Fibroblast of lung (primary cell): Measurements from ENCODE around the gene CDC42EP2. TPM values are rescaled to one million over a fixed set of nuclear protein-coding genes. Genes with fewer than 3 reads are reported as not detected.

ENCODE experiments used
- DNase-seq, 2 donors: peaks; one replicate each; pipeline versions ENCODE4 v3.0.0 to v3.0.0-alpha.2; 2010; ENCODE audit warnings: low read depth in 2 of 2
- H2AFZ ChIP-seq: 2 replicates; pipeline ENCODE4 v1.5.1; 2012; ENCODE audit warnings: low read length, control low read depth, inconsistent platforms
- H3K27ac ChIP-seq: 2 replicates; pipeline ENCODE4 v1.5.1; 2011; ENCODE audit warnings: low read length, control low read depth; ENCODE audit not compliant: insufficient read depth
- H3K27me3 ChIP-seq: 2 replicates; pipeline ENCODE4 v1.5.1; 2011; ENCODE audit warnings: mild to moderate bottlenecking, low read length; ENCODE audit not compliant: control insufficient read depth, insufficient read depth
- H3K36me3 ChIP-seq: 2 replicates; pipeline ENCODE4 v1.5.1; 2011; ENCODE audit warnings: low read length; ENCODE audit not compliant: control insufficient read depth, insufficient read depth
- H3K4me1 ChIP-seq: 2 replicates; pipeline ENCODE4 v1.5.1; 2011; ENCODE audit warnings: low read length; ENCODE audit not compliant: control insufficient read depth, insufficient read depth; ENCODE audit errors: extremely low read depth
- H3K4me2 ChIP-seq: 2 replicates; pipeline ENCODE4 v1.5.1; 2011; ENCODE audit warnings: low read length, control low read depth; ENCODE audit not compliant: insufficient read depth; ENCODE audit errors: extremely low read depth
- H3K4me3 ChIP-seq, 4 experiments: fragments of 200-600 bp in 1 of 4; sonication (generic) in 1 of 4; replicated peaks in 1 of 4; 2 replicates each; pipeline ENCODE4 v1.5.1; 2011 to 2016; ENCODE audit warnings: low read length in 4 of 4, low read depth in 3 of 4, mild to moderate bottlenecking in 3 of 4, control low read depth in 2 of 4, inconsistent platforms in 1 of 4, mixed read lengths in 1 of 4; ENCODE audit not compliant: insufficient read depth in 1 of 4; ENCODE audit errors: control extremely low read depth in 1 of 4
- H3K79me2 ChIP-seq: 2 replicates; pipeline ENCODE4 v1.5.1; 2012; ENCODE audit warnings: mild to moderate bottlenecking, low read length, inconsistent platforms; ENCODE audit not compliant: control insufficient read depth, insufficient read depth
- H3K9ac ChIP-seq: 2 replicates; pipeline ENCODE4 v1.5.1; 2011; ENCODE audit warnings: mild to moderate bottlenecking, low read length, control low read depth; ENCODE audit not compliant: insufficient read depth
- H3K9me3 ChIP-seq: 2 replicates; pipeline ENCODE4 v1.5.1; 2012; ENCODE audit warnings: low read depth, low read length; ENCODE audit not compliant: control insufficient read depth, insufficient read depth
- H4K20me1 ChIP-seq: 2 replicates; pipeline ENCODE4 v1.5.1; 2011; ENCODE audit warnings: low read length; ENCODE audit not compliant: control insufficient read depth, insufficient read depth; ENCODE audit errors: extremely low read depth
- CTCF ChIP-seq, 2 donors: IDR thresholded peaks in 1 of 2; conservative IDR thresholded peaks in 1 of 2; 1 replicate in 1 of 2; 2 replicates in 1 of 2; pipeline ENCODE4 v1.5.1; 2011 to 2012; ENCODE audit warnings: low read length in 2 of 2, control low read depth in 1 of 2, inconsistent platforms in 1 of 2, low read depth in 1 of 2, mild to moderate bottlenecking in 1 of 2
- EZH2 ChIP-seq: IDR thresholded peaks from 2 replicates; pipeline ENCODE4 v1.5.1; 2012; ENCODE audit warnings: low read length, control low read depth, mild to moderate bottlenecking; ENCODE audit errors: missing control alignments
- polyA plus RNA-seq, 2 donors: library from polyadenylated mRNA; depleted of rRNA in 1 of 2; stranded (reverse) in 1 of 2; unstranded in 1 of 2; fragments of >200 nt; gene quantifications; 2 replicates each; pipeline ENCODE4 v1.2.1, GENCODE V29; 2011 to 2012; ENCODE audit warnings: missing spikeins in 1 of 2
- total RNA-seq: library from RNA; depleted of rRNA; stranded (reverse); fragments of >200 nt; gene quantifications from 2 replicates; pipeline ENCODE4 v1.2.1, GENCODE V29; 2014

Gene CDC42EP2
- total and polyA plus RNA-seq, 2 donors (not counting 1 experiment from before 2014, with no cell fraction given), result 25.6 to 48.4 TPM

GRCh38 chr11:65279279-65279678 lies 35.4 kb upstream of the CDC42EP2 start:
- peak overlapping the region; percentile 77 for H3K27ac ChIP-seq
- H3K4me3 ChIP-seq, result no peak overlapping the region
- no peaks in the 10 kb centered on the region for H3K27me3 ChIP-seq
- H2AFZ ChIP-seq, result no peak overlapping the region
- no peaks in the 10 kb centered on the region for H3K9me3 ChIP-seq
- DNase-seq, result no peak
- H3K79me2 ChIP-seq, result no peaks in the 10 kb centered on the region
- H3K4me2 ChIP-seq, result no peak overlapping the region
- H3K36me3 ChIP-seq, result no peaks in the 10 kb centered on the region
- no peaks in the 10 kb centered on the region for H4K20me1 ChIP-seq
- H3K4me1 ChIP-seq, result peaks cover 18% of the 10 kb centered on the region
- no peak overlapping the region for H3K9ac ChIP-seq
- TF ChIP-seq CTCF (conservative IDR thresholded peaks at IDR 0.05 in 1 of 2, IDR thresholded peaks at IDR 0.05 in 1 of 2; ENCODE audit: low read depth in 1 of 2, low read length in 2 of 2), result no peak
- TF ChIP-seq EZH2, result no peak

- no peak overlapping the region for H2AFZ ChIP-seq
- no peaks in the 10 kb centered on the region for H3K36me3 ChIP-seq
- no peaks in the 10 kb centered on the region for H3K9me3 ChIP-seq
- H3K9ac ChIP-seq, result no peak overlapping the region
- no peaks in the 10 kb centered on the region for H4K20me1 ChIP-seq
- H3K4me2 ChIP-seq, result no peak overlapping the region
- peak overlapping the region; percentile 77 for H3K27ac ChIP-seq
- TF ChIP-seq CTCF (conservative IDR thresholded peaks at IDR 0.05 in 1 of 2, IDR thresholded peaks at IDR 0.05 in 1 of 2; ENCODE audit: low read depth in 1 of 2, low read length in 2 of 2) (no peak), EZH2 (no peak)
- H3K4me3 ChIP-seq, result no peak overlapping the region
- peaks cover 18% of the 10 kb centered on the region for H3K4me1 ChIP-seq
- H3K79me2 ChIP-seq, result no peaks in the 10 kb centered on the region
- H3K27me3 ChIP-seq, result no peaks in the 10 kb centered on the region
- DNase-seq, result peak; percentile 78 to 99
Observed at GRCh38 chr11:65279741-65280440, 34.8 kb upstream of the CDC42EP2 start.

- no peak overlapping the region for H3K4me2 ChIP-seq
- no peaks in the 10 kb centered on the region for H3K27me3 ChIP-seq
- no peaks in the 10 kb centered on the region for H3K79me2 ChIP-seq
- H3K9ac ChIP-seq, result no peak overlapping the region
- H3K9me3 ChIP-seq, result no peaks in the 10 kb centered on the region
- no peak overlapping the region for H2AFZ ChIP-seq
- peak in 1 of 2 donors; percentile 44 for DNase-seq
- no peak overlapping the region for H3K4me3 ChIP-seq
- TF ChIP-seq CTCF (conservative IDR thresholded peaks at IDR 0.05 in 1 of 2, IDR thresholded peaks at IDR 0.05 in 1 of 2; ENCODE audit: low read depth in 1 of 2, low read length in 2 of 2) (no peak), EZH2 (no peak)
- peaks cover 15% of the 10 kb centered on the region for H3K4me1 ChIP-seq
- H3K27ac ChIP-seq, result peak overlapping the region; percentile 77
- H4K20me1 ChIP-seq, result no peaks in the 10 kb centered on the region
- H3K36me3 ChIP-seq, result no peaks in the 10 kb centered on the region
Observed at GRCh38 chr11:65280646-65281045, 34.0 kb upstream of the CDC42EP2 start.
